Naive thymus-derived CD8-positive, alpha-beta T cell (primary cell): Measurements from ENCODE around the gene DKK2. TPM values are rescaled to one million over a fixed set of nuclear protein-coding genes. Genes with fewer than 3 reads are reported as not detected.
A peak's percentile ranks its signal among the peaks of the same experiment; 100 is the strongest.

Source experiments
- ATAC-seq, 2 donors: fragments of 150-1000 bp; cut with Tn5 transposase in 1 of 2; sonication (Bioruptor Pico), chemical (Tn5 transposase) in 1 of 2; 1 replicate in 1 of 2; 2 replicates in 1 of 2; pipeline ENCODE4 v1.10.0; 2021; ENCODE audit warnings: mild to moderate bottlenecking in 2 of 2, moderate library complexity in 2 of 2
- POLR2A ChIA-PET: fragments of 350-600 bp; sonication (Branson Sonifier 250); formaldehyde crosslinking; loops from one replicate; lab custom pipeline; 2021; ENCODE audit warnings: antibody characterized with exemption; lab: Charles Lee
- DNase-seq, 10 donors: peaks; one replicate each; pipeline versions ENCODE4 v3.0.0 to v3.0.0-alpha.2; 2020 to 2022
- H3K27ac Mint-ChIP-seq, 10 donors: one replicate each; pipeline ENCODE4 v1.8.0; 2020 to 2022; ENCODE audit warnings: mild to moderate bottlenecking in 10 of 10, mixed read lengths in 10 of 10, moderate library complexity in 4 of 10, inconsistent platforms in 1 of 10
- H3K27me3 Mint-ChIP-seq, 5 donors: one replicate each; pipeline ENCODE4 v1.8.0; 2021 to 2022; ENCODE audit warnings: mixed read lengths in 5 of 5
- H3K36me3 Mint-ChIP-seq, 3 donors: one replicate each; pipeline ENCODE4 v1.8.0; 2020 to 2022; ENCODE audit warnings: mixed read lengths in 3 of 3, mild to moderate bottlenecking in 2 of 3, inconsistent platforms in 1 of 3
- H3K4me1 Mint-ChIP-seq, 4 donors: one replicate each; pipeline ENCODE4 v1.8.0; 2021 to 2022; ENCODE audit warnings: mixed read lengths in 4 of 4
- H3K4me3 Mint-ChIP-seq, 10 donors: one replicate each; pipeline ENCODE4 v1.8.0; 2020 to 2022; ENCODE audit warnings: mild to moderate bottlenecking in 10 of 10, mixed read lengths in 10 of 10, moderate library complexity in 6 of 10, inconsistent platforms in 1 of 10
- H3K9me3 Mint-ChIP-seq, 9 donors: one replicate each; pipeline ENCODE4 v1.8.0; 2020 to 2022; ENCODE audit warnings: mixed read lengths in 9 of 9, mild to moderate bottlenecking in 3 of 9, inconsistent platforms in 1 of 9, moderate library complexity in 1 of 9
- polyA plus RNA-seq, 3 donors: library from polyadenylated mRNA; unstranded; fragments of 300-500 nt; fragmentation: Illumina TruSeq; gene quantifications; one replicate each; pipeline ENCODE4 v1.2.3, GENCODE V29; 2021
- total RNA-seq, 8 experiments: library from RNA in 2 of 8; stranded (reverse) in 2 of 8; gene quantifications; one replicate each; pipeline ENCODE4 v1.2.3 and lab custom pipeline; 2021 to 2026

DKK2 gene, protein sequence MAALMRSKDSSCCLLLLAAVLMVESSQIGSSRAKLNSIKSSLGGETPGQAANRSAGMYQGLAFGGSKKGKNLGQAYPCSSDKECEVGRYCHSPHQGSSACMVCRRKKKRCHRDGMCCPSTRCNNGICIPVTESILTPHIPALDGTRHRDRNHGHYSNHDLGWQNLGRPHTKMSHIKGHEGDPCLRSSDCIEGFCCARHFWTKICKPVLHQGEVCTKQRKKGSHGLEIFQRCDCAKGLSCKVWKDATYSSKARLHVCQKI
- total RNA-seq (not detected), polyA plus RNA-seq (not detected), total RNA-seq (lab: John Stamatoyannopoulos, UW) (0 reads per million in 6 experiments)

DNA sequence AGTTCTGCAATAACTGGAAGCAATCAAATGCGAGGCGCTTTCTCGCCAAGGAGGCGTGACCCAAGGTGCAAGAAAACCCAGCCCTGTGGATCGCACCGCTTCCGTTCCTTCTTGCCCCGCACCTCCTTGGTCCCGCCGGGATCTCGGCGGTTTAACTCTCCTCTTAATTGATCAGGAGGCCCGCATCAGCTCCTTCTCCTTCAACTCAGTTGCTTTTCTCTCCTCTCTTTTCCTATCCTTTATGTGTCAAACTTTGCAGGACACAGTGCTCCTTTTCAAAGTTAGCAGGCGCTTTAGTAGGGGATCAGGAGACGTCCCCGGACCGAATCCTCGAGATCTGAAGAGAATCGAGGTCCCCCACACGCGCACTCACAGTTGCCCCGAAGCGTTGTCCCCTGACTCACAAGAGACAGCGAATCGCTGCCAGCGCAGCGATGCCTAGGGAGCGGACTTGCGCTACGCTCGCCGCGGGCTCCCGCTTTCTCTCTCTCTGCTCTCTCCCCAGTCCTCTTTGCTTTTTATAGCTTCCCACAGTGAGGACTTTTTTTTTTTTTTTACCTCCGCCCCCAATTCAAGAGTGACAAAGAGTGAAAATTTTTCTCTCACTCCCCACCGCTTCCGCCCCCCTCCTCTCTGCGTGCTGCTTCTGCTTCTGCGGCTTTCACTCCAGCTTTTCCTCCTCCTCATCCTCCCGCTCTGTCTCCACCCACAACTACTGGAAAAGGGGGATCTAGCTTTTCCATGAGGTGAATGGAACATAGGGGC is at the start of gene DKK2:
TSS of gene DKK2 (minus strand) at position 495 of the 765 bp plus-strand sequence. CDS start 722 bp downstream, outside the sequence.
- no peak for ATAC-seq
- POLR2A ChIA-PET: no interaction called here
- Mint-ChIP-seq H3K4me3 (peak within 1 kb of the TSS; percentile 60 to 80 (median 72)), H3K27ac (peak within 1 kb of the TSS in 1 of 10 donors; percentile 18), H3K9me3 (peaks cover 0 to 7% (median 0%) of the 10 kb centered on the region in 9 donors), H3K27me3 (peaks cover 46 to 82% (median 52%) of the 10 kb centered on the region in 5 donors), H3K36me3 (peaks cover 0 to 2% (median 0%) of the 10 kb centered on the region in 3 donors), H3K4me1 (peaks cover 15 to 37% (median 21%) of the 10 kb centered on the region in 4 donors)
- DNase-seq: no peak

DNA sequence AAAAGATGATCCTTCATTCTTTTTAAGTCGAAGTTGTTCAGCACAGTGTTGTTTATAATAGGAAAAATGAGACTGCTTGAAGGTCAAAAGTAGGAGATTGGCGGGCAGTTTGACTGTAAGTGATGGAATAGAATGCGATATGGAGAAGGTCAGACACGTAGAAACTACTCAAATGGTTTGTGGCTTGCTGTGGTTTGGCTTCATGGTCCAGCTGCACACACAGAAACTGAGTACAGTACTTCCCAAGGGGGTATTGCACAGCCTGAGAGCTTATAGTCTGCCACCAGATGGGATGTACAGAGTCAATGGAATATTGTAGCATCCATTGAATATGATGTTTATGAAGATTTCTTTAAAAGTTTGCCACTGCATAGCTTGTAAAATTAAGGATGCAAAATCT is 41.1 kb upstream of the DKK2 start:
- Mint-ChIP-seq H3K9me3 (peaks cover 0 to 24% (median 9%) of the 10 kb centered on the region in 9 donors), H3K4me3 (no peak overlapping the region), H3K27me3 (peaks cover 0 to 5% (median 0%) of the 10 kb centered on the region in 5 donors), H3K27ac (no peak overlapping the region), H3K36me3 (peaks cover 0 to 7% (median 0%) of the 10 kb centered on the region in 3 donors), H3K4me1 (no peaks in the 10 kb centered on the region)
- ATAC-seq: no peak
- POLR2A ChIA-PET: no interaction called here
- no peak for DNase-seq

DNA sequence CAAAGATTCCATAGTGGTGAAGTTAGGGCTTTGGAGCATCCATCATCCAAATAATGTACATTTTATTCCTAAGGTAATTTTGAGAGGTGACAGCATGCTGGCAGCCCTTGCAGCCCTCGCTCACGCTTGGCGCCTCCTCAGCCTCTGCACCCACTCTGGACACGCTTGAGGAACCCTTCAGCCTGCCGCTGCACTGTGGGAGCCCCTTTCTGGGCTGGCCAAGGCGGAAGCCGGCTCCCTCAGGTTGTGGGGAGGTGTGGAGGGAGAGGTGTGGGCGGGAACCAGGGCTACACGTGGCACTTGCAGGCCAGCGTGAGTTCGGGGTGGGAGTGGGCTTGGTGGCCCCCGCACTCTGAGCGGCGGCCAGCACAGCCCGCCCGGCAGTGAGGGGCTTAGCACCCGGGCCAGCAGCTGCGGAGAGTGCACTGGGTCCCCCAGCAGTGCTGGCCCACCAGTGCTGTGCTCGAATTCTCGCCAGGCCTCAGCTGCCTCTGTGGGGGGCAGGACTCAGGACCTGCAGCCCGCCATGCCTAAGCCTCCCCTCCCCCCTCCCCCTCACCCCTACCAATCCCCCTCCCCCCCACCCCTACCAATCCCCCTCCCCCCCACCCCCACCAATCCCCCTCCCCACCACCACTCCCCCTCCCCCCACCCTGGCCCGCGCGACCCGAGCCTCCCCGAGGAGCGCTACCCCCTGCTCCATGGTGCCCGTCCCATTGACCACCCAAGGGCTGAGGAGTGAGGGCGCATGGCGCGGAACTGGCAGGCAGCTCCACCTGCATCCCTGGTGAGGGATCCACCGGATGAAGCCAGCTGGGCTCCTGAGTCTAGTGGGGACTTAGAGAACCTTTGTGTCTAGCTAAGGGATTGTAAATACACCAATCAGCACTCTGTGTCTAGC is 37.0 kb upstream of the DKK2 start:
- DNase-seq (no peak), ATAC-seq (no peak)
- Mint-ChIP-seq H3K36me3 (no peaks in the 10 kb centered on the region), H3K4me3 (no peak overlapping the region), H3K27ac (no peak overlapping the region), H3K27me3 (peaks cover 0 to 5% (median 0%) of the 10 kb centered on the region in 5 donors), H3K4me1 (no peaks in the 10 kb centered on the region), H3K9me3 (peaks cover 0 to 3% (median 0%) of the 10 kb centered on the region in 9 donors)
- POLR2A ChIA-PET: no interaction called here

DNA sequence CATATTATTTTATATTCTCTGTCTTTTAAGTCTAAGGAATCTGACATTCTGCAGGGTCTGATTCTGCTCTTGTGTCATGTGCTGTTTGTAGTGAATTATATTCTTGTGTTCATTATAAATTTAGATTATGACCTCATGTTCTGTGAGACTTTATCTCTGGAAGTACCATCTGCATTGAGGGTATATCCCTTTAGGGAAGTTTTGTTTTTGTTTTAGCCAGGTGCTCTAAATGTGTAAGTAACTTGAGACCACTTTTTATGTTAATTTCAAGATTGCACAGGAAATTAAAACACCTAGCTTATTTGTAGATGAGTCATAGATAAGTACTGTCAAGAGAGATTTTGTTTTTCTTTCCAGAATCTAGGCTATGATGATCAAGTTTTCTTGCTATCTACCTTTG is 35.0 kb upstream of the DKK2 start:
- POLR2A ChIA-PET: no interaction called here
- Mint-ChIP-seq H3K27ac (no peak overlapping the region), H3K36me3 (no peaks in the 10 kb centered on the region), H3K4me1 (no peaks in the 10 kb centered on the region), H3K9me3 (peaks cover 0 to 3% (median 0%) of the 10 kb centered on the region in 9 donors), H3K27me3 (peaks cover 0 to 5% (median 0%) of the 10 kb centered on the region in 5 donors), H3K4me3 (no peak overlapping the region)
- DNase-seq (no peak), ATAC-seq (no peak)

DNA sequence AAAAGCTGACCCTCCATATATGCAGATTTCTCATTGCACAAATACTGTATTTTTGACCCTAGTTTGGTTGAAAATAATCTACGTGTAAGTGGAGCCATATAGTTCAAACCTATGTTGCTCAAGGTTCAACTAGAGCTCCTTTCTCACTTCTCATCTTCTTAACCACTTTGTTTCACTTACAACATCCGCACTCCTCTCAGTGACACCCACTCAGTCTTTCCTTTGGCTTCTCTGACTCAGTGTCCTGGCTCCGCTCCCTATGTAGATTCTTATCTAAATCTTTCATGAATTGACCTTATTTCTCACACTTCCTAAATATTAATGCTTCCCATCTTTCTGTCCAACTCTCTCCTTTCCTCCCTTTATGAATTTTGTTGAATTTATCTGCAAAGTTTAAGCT is 32.9 kb upstream of the DKK2 start:
- POLR2A ChIA-PET: no interaction called here
- Mint-ChIP-seq H3K27me3 (peaks cover 0 to 1% (median 0%) of the 10 kb centered on the region in 5 donors), H3K27ac (no peak overlapping the region), H3K9me3 (peaks cover 0 to 5% (median 0%) of the 10 kb centered on the region in 9 donors), H3K4me3 (no peak overlapping the region), H3K36me3 (no peaks in the 10 kb centered on the region), H3K4me1 (no peaks in the 10 kb centered on the region)
- DNase-seq (no peak), ATAC-seq (no peak)

DNA sequence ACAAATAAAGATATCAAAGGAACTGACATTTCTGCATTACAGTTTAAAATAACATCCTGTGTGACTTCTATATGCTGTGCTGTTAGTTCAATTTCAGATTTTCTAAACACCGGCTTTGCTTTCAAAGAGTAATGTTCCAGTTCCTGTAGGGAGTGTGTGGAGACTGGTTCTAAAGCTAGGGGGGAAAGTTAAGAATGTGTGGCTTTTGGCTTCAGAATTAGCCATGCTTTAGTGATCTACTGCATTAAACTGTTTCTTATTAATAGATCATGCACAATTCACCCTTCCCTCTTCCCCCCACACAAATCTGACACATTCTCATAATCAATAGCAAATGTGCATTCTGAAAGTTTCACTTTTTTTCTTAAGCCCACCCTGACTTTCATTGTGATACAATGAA is 32.0 kb upstream of the DKK2 start:
- no peaks in the 10 kb centered on the region for H3K4me1 Mint-ChIP-seq
- ATAC-seq (no peak), DNase-seq (no peak)
- H3K36me3 Mint-ChIP-seq: no peaks in the 10 kb centered on the region
- H3K27ac Mint-ChIP-seq: no peak overlapping the region
- POLR2A ChIA-PET: no interaction called here
- H3K27me3 Mint-ChIP-seq: no peaks in the 10 kb centered on the region
- H3K9me3 Mint-ChIP-seq: peaks cover 0 to 12% (median 0%) of the 10 kb centered on the region in 9 donors
- no peak overlapping the region for H3K4me3 Mint-ChIP-seq

DNA sequence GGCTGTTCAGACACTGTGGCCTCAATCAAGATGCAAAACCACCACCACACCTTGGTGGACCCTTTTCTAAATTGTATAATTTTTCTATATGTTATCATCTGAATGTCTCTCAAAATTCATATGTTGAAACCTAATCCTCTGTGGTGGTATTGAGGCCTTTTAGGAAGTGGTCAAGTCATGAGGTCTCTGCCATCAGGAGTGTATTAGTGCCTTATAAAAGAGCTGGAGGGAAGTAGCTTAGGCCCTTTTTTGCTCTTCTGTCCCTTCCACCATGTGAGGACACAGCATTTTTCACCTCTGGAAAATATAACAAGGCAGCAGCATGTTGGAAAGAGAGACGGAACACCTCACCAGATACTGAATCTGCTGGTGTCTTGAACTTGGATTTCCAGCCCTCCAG is 30.5 kb upstream of the DKK2 start:
- Mint-ChIP-seq H3K9me3 (peaks cover 0 to 12% (median 0%) of the 10 kb centered on the region in 9 donors), H3K27ac (no peak overlapping the region), H3K27me3 (no peaks in the 10 kb centered on the region), H3K4me3 (no peak overlapping the region), H3K4me1 (no peaks in the 10 kb centered on the region), H3K36me3 (no peaks in the 10 kb centered on the region)
- ATAC-seq: no peak
- no peak for DNase-seq
- POLR2A ChIA-PET: no interaction called here

DNA sequence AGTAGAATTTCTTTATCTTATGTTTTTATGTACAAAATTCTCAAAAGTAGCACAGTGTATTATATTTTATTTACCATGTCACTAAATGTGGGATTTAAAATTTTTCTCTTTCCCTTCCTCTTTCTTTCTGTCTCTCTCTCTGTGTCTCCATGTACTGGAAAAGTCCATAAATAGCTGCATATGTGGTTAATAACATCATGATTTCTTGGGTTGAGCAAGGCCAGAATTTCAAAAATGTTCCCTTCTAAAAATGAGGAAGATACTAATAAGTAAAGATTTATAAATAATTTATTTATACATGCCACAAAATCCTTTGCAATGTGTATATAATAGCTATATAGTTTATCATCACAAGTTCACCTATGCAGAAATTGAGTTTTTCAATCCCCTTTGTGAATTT is 29.1 kb upstream of the DKK2 start:
- POLR2A ChIA-PET: no interaction called here
- no peak overlapping the region for H3K27ac Mint-ChIP-seq
- peaks cover 0 to 23% (median 0%) of the 10 kb centered on the region in 9 donors for H3K9me3 Mint-ChIP-seq
- no peaks in the 10 kb centered on the region for H3K36me3 Mint-ChIP-seq
- H3K4me1 Mint-ChIP-seq: no peaks in the 10 kb centered on the region
- no peak for ATAC-seq
- H3K4me3 Mint-ChIP-seq: no peak overlapping the region
- H3K27me3 Mint-ChIP-seq: peaks cover 0 to 4% (median 0%) of the 10 kb centered on the region in 5 donors
- DNase-seq: no peak

DNA sequence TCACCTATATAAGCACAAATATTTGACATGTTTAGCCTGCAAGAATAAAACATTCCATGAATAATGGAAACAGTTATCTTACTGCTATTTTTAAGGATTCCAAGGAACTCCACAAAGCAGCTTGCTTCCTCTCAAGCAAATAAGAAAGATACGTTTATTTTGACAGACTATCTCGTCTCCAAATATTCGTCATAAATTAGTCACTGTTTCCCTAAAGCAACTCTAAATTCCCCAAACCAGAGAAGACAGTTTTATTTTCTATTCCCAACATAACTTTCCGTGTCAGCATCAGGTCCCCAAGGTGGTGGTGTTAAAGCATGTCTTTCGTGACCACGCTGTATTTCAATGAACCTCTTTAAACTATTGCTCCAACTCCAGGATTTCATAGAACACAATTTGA is 24.3 kb upstream of the DKK2 start:
- DNase-seq (no peak), ATAC-seq (no peak)
- Mint-ChIP-seq H3K4me1 (no peaks in the 10 kb centered on the region), H3K27me3 (peaks cover 0 to 4% (median 0%) of the 10 kb centered on the region in 5 donors), H3K9me3 (peaks cover 0 to 23% (median 0%) of the 10 kb centered on the region in 9 donors), H3K36me3 (no peaks in the 10 kb centered on the region), H3K4me3 (no peak overlapping the region), H3K27ac (no peak overlapping the region)
- POLR2A ChIA-PET: no interaction called here

DNA sequence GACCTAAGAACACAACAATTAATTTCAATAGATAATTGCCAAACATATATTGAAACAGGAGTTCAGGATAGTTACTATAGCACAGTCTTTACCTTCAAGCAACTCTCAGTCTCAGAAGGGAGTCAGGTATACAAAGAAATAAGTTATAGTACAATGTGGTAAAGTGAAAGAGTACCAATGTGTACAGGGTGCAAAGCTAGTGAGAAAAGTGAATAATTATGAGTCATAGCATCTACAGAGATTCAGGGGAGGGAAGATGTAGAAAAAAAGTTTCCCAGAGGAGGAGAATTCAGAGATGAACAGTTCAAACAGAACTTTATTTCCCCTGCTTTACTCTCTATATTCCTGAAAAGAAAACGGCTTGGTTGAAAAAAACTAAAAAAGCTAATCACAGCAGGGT is 22.7 kb upstream of the DKK2 start:
- no peak for ATAC-seq
- Mint-ChIP-seq H3K27me3 (peaks cover 0 to 4% (median 0%) of the 10 kb centered on the region in 5 donors), H3K4me1 (no peaks in the 10 kb centered on the region), H3K27ac (no peak overlapping the region), H3K9me3 (peaks cover 0 to 16% (median 0%) of the 10 kb centered on the region in 9 donors), H3K4me3 (no peak overlapping the region), H3K36me3 (no peaks in the 10 kb centered on the region)
- DNase-seq: no peak
- POLR2A ChIA-PET: no interaction called here

DNA sequence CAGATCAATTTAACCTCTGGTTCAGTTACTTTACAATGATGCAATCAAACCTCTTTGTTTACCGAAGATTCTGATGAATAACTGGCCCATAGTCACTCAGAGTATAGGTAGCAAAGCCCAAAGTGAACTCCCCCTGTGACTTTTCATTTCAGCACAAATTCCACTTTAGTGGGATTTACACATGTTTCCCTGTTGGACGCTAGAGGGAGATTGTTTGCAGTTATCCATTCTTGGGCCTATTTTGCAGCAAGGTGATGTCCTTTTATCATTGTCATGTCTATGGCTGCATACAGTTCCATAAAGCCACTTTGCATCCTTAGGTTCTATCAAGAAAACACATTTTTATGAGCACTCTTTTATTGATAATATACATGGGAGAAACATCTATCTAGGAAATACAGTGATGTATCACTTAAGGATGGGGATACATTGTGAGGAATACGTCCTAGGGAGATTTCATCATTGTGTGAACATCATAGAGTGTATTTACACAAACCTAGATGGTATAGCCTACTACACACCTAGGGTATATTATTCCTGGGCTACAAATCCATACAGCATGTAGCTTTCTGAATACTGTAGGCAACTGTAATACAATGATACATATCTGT is 14.5 kb upstream of the DKK2 start:
- POLR2A ChIA-PET: no interaction called here
- ATAC-seq (no peak), DNase-seq (no peak)
- Mint-ChIP-seq H3K9me3 (peaks cover 0 to 19% (median 7%) of the 10 kb centered on the region in 9 donors), H3K27me3 (peaks cover 0 to 3% (median 1%) of the 10 kb centered on the region in 5 donors), H3K27ac (no peak overlapping the region), H3K4me1 (peaks cover 0 to 2% (median 0%) of the 10 kb centered on the region in 4 donors), H3K36me3 (peaks cover 0 to 4% (median 0%) of the 10 kb centered on the region in 3 donors), H3K4me3 (no peak overlapping the region)

DNA sequence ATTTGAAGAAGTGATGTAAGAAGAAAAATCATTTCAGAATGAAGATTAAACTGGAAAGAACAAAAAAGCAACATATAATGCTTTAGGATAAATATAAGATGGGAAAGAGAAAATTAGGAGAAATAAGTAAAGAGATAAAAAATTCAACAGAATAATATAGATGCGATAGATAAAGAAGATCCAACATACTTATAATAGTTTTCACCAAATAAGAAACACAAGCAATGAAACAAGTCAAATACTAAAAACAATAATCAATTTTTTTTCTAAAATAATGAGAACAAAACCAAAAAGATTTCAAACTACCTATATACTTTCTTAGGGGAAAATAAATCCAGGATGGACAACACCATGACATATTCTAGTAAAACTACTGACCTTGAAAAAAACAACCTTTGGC is 10.1 kb upstream of the DKK2 start:
- POLR2A ChIA-PET: no interaction called here
- peaks cover 0 to 4% (median 0%) of the 10 kb centered on the region in 3 donors for H3K36me3 Mint-ChIP-seq
- H3K4me1 Mint-ChIP-seq: no peaks in the 10 kb centered on the region

More for the DNA sequence above, 10.1 kb upstream of the DKK2 start:
- Mint-ChIP-seq H3K27me3 (peaks cover 0 to 10% (median 4%) of the 10 kb centered on the region in 5 donors), H3K27ac (no peak overlapping the region), H3K9me3 (peaks cover 0 to 20% (median 8%) of the 10 kb centered on the region in 9 donors), H3K4me3 (no peak overlapping the region)
- no peak for DNase-seq
- no peak for ATAC-seq
